H1 (cell line): ENCODE measurements around the gene NEUROG1. TPM values are rescaled to one million over a fixed set of nuclear protein-coding genes. Genes with fewer than 3 reads are reported as not detected.
A peak's percentile ranks its signal among the peaks of the same experiment; 100 is the strongest.

Experiments
- CTCF ChIA-PET: fragments of 300-600 bp; sonication (Branson Sonifier 250); formaldehyde crosslinking; loops from one replicate; lab custom pipeline; 2021; ENCODE audit not compliant: partially characterized antibody; lab: Charles Lee
- POLR2A ChIA-PET: fragments of 300-600 bp; sonication (Branson Sonifier 250); formaldehyde crosslinking; loops from one replicate; lab custom pipeline; 2021; ENCODE audit warnings: inconsistent platforms; ENCODE audit not compliant: partially characterized antibody; lab: Charles Lee
- DNase-seq, 2 experiments: peaks; one replicate each; pipeline versions ENCODE4 v3.0.0 to v3.0.0-alpha.2; 2010 to 2022; ENCODE audit warnings: low spot score in 2 of 2, low read depth in 1 of 2, mixed read lengths in 1 of 2
- FAIRE-seq: peaks from 2 replicates; lab custom pipeline; 2011; peaks lifted over from hg19 to GRCh38; lab: Jason Lieb, UNC
- H2AFZ ChIP-seq: 2 replicates; pipeline ENCODE4 v1.8.1; 2012; ENCODE audit warnings: low read length, inconsistent platforms
- H2AK5ac ChIP-seq: 2 replicates; pipeline ENCODE4 v1.6.1; 2013; ENCODE audit warnings: low read depth, low read length
- H2BK120ac ChIP-seq: replicated peaks from 2 replicates; pipeline ENCODE3; 2013; ENCODE audit warnings: low read depth, low read length, inconsistent platforms
- H2BK12ac ChIP-seq: 2 replicates; pipeline ENCODE4 v1.6.1; 2013; ENCODE audit warnings: low read depth, low read length
- H2BK15ac ChIP-seq: 2 replicates; pipeline ENCODE4 v1.6.1; 2013; ENCODE audit warnings: low read length
- H2BK20ac ChIP-seq: 2 replicates; pipeline ENCODE4 v1.6.1; 2013; ENCODE audit warnings: low read length
- H2BK5ac ChIP-seq: 2 replicates; pipeline ENCODE4 v1.6.1; 2013; ENCODE audit warnings: low read depth, low read length
- H3K14ac ChIP-seq: 2 replicates; pipeline ENCODE4 v1.6.1; 2013; ENCODE audit warnings: inconsistent platforms; ENCODE audit not compliant: insufficient read length
- H3K18ac ChIP-seq: 2 replicates; pipeline ENCODE4 v1.6.1; 2013; ENCODE audit warnings: low read length; ENCODE audit errors: extremely low read depth
- H3K23ac ChIP-seq: 2 replicates; pipeline ENCODE4 v1.6.1; 2013; ENCODE audit warnings: inconsistent platforms; ENCODE audit not compliant: insufficient read length
- H3K23me2 ChIP-seq: 2 replicates; pipeline ENCODE4 v1.6.1; 2013; ENCODE audit warnings: low read depth, low read length
- H3K27ac ChIP-seq: 2 replicates; pipeline ENCODE4 v1.6.1; 2011; ENCODE audit warnings: low read depth, low read length, inconsistent platforms
- H3K27me3 ChIP-seq, 4 experiments: replicated peaks in 1 of 4; 1 replicate in 1 of 4; 2 replicates in 3 of 4; pipeline versions ENCODE4 v1.6.1 to v1.8.1; 2011 to 2013; ENCODE audit warnings: low read length in 3 of 4, mild to moderate bottlenecking in 3 of 4, inconsistent platforms in 2 of 4, mixed read lengths in 2 of 4, moderate library complexity in 1 of 4; ENCODE audit not compliant: control insufficient read depth in 3 of 4, insufficient read depth in 3 of 4; ENCODE audit errors: extremely low read depth in 1 of 4
- H3K36me3 ChIP-seq, 4 experiments: 2 replicates each; pipeline versions ENCODE4 v1.6.1 to v1.8.1; 2011 to 2013; ENCODE audit warnings: mild to moderate bottlenecking in 4 of 4, low read length in 3 of 4, moderate library complexity in 2 of 4, control low read depth in 1 of 4, inconsistent platforms in 1 of 4; ENCODE audit not compliant: insufficient read depth in 4 of 4, control insufficient read depth in 2 of 4
- H3K4ac ChIP-seq: replicated peaks from 2 replicates; pipeline ENCODE3; 2013; ENCODE audit warnings: low read length, low read depth, mixed read lengths, inconsistent platforms; ENCODE audit not compliant: insufficient read length
- H3K4me1 ChIP-seq, 4 experiments: replicated peaks in 1 of 4; 1 replicate in 1 of 4; 2 replicates in 3 of 4; pipeline versions ENCODE4 v1.6.1 to v1.8.1; 2011 to 2013; ENCODE audit warnings: low read length in 3 of 4, inconsistent platforms in 2 of 4, mixed read lengths in 1 of 4; ENCODE audit not compliant: insufficient read depth in 4 of 4, control insufficient read depth in 3 of 4
- H3K4me2 ChIP-seq, 2 experiments: 2 replicates each; pipeline versions ENCODE4 v1.6.1 to v1.8.1; 2011 to 2013; ENCODE audit warnings: low read depth in 2 of 2, low read length in 2 of 2, control low read depth in 1 of 2, inconsistent platforms in 1 of 2, mild to moderate bottlenecking in 1 of 2; ENCODE audit not compliant: insufficient read depth in 1 of 2
- H3K4me3 ChIP-seq, 4 experiments: fragments of 200-600, 300-600 bp in 1 of 4; sonication (generic), shearing (Covaris generic), sonication (Bioruptor Twin) in 1 of 4; 2 replicates each; pipeline versions ENCODE4 v1.5.1 to v1.8.1; 2011 to 2016; ENCODE audit warnings: low read length in 4 of 4, low read depth in 3 of 4, control low read depth in 2 of 4, inconsistent platforms in 2 of 4, mild to moderate bottlenecking in 2 of 4, mixed read lengths in 1 of 4, moderate library complexity in 1 of 4; ENCODE audit not compliant: insufficient read depth in 2 of 4; ENCODE audit errors: extremely low read depth in 1 of 4
- H3K56ac ChIP-seq: replicated peaks from 2 replicates; pipeline ENCODE3; 2013; ENCODE audit warnings: low read depth, mild to moderate bottlenecking, mixed read lengths, low read length, inconsistent platforms; ENCODE audit not compliant: insufficient read length
- H3K79me1 ChIP-seq: 2 replicates; pipeline ENCODE4 v1.6.1; 2013; ENCODE audit warnings: low read depth, low read length, control low read depth
- H3K79me2 ChIP-seq, 2 experiments: 2 replicates each; pipeline versions ENCODE4 v1.6.1 to v1.8.1; 2012 to 2013; ENCODE audit warnings: low read length in 2 of 2, mild to moderate bottlenecking in 2 of 2, inconsistent platforms in 1 of 2; ENCODE audit not compliant: insufficient read depth in 2 of 2, control insufficient read depth in 1 of 2
- H3K9ac ChIP-seq, 4 experiments: replicated peaks in 1 of 4; 1 replicate in 1 of 4; 2 replicates in 3 of 4; pipeline versions ENCODE4 v1.6.1 to v1.8.1; 2011 to 2013; ENCODE audit warnings: low read depth in 3 of 4, low read length in 3 of 4, control low read depth in 2 of 4, mild to moderate bottlenecking in 2 of 4, moderate library complexity in 2 of 4, inconsistent platforms in 1 of 4; ENCODE audit errors: extremely low read depth in 1 of 4
- H3K9me3 ChIP-seq, 2 experiments: 2 replicates each; pipeline versions ENCODE4 v1.6.1 to v1.8.1; 2012 to 2013; ENCODE audit warnings: mild to moderate bottlenecking in 2 of 2, moderate library complexity in 2 of 2, control low read depth in 1 of 2, inconsistent platforms in 1 of 2, low read depth in 1 of 2, low read length in 1 of 2, mixed read lengths in 1 of 2; ENCODE audit not compliant: insufficient read depth in 2 of 2
- H4K20me1 ChIP-seq, 2 experiments: replicated peaks in 1 of 2; 2 replicates each; pipeline versions ENCODE3 to v1.8.1; 2011 to 2013; ENCODE audit warnings: inconsistent platforms in 2 of 2, low read length in 2 of 2, mild to moderate bottlenecking in 1 of 2; ENCODE audit not compliant: insufficient read depth in 2 of 2, control insufficient read depth in 1 of 2
- H4K5ac ChIP-seq: 2 replicates; pipeline ENCODE4 v1.6.1; 2013; ENCODE audit warnings: low read length, low read depth, mixed read lengths, inconsistent platforms; ENCODE audit not compliant: insufficient read length
- H4K8ac ChIP-seq: 2 replicates; pipeline ENCODE4 v1.8.0; 2013; ENCODE audit warnings: mild to moderate bottlenecking, moderate library complexity, low read length, inconsistent platforms; ENCODE audit not compliant: insufficient read depth; ENCODE audit errors: extremely low read depth
- H4K91ac ChIP-seq: replicated peaks from 2 replicates; pipeline ENCODE3; 2013; ENCODE audit warnings: low read length, mixed read lengths, inconsistent platforms; ENCODE audit not compliant: insufficient read length
- CBX5 ChIP-seq: fragments of 300-800, 300-1000 bp; sonication (generic); IDR thresholded peaks from 2 replicates; pipeline ENCODE4 v1.7.1; 2016; ENCODE audit warnings: antibody characterized with exemption, low read length, low read depth
- CREB1 ChIP-seq: IDR thresholded peaks from 2 replicates; pipeline ENCODE4 v1.6.1; 2012; ENCODE audit warnings: inconsistent platforms
- EGR1 ChIP-seq: IDR thresholded peaks from 2 replicates; pipeline ENCODE4 v1.6.1; 2011; ENCODE audit warnings: low read depth, low read length, borderline replicate concordance
- GABPA ChIP-seq: IDR thresholded peaks from 2 replicates; pipeline ENCODE4 v1.6.1; 2011; ENCODE audit warnings: mild to moderate bottlenecking, low read length, moderate library complexity, borderline replicate concordance; ENCODE audit not compliant: insufficient read depth
- HDAC6 ChIP-seq: IDR thresholded peaks from one replicate; pipeline ENCODE4 v1.7.1; 2012; ENCODE audit warnings: low read depth, mild to moderate bottlenecking, inconsistent platforms, low read length, moderate library complexity
- JUND ChIP-seq: IDR thresholded peaks from 2 replicates; pipeline ENCODE4 v1.6.1; 2011; ENCODE audit warnings: mild to moderate bottlenecking, improper control_type of control experiment, low read length
- POLR2A ChIP-seq, 2 experiments: IDR thresholded peaks; 1 replicate in 1 of 2; 2 replicates in 1 of 2; pipeline ENCODE4 v1.6.1; 2011; ENCODE audit warnings: low read depth in 2 of 2, low read length in 2 of 2, mild to moderate bottlenecking in 2 of 2; ENCODE audit errors: control extremely low read depth in 1 of 2
- SP2 ChIP-seq: IDR thresholded peaks from 2 replicates; pipeline ENCODE4 v1.6.1; 2012; ENCODE audit warnings: mild to moderate bottlenecking, low read length, inconsistent platforms
- SUZ12 ChIP-seq: fragments of 200-600 bp; sonication (generic); IDR thresholded peaks from 2 replicates; pipeline ENCODE4 v1.6.1; 2012; ENCODE audit warnings: mild to moderate bottlenecking, inconsistent platforms, low read length, moderate library complexity, mixed read lengths
- TAF1 ChIP-seq: IDR thresholded peaks from 2 replicates; pipeline ENCODE4 v1.6.1; 2011; ENCODE audit warnings: mild to moderate bottlenecking, low read depth, low read length
- TBP ChIP-seq: IDR thresholded peaks from 2 replicates; pipeline ENCODE4 v1.6.1; 2011; ENCODE audit warnings: low read depth, low read length, improper control_type of control experiment
- WGBS, 2 experiments: shearing (Covaris generic) in 1 of 2; methylation state at CpG; one replicate each; pipeline versions ENCODE4 v1.1.6 to v1.1.7; 2013 to 2015; ENCODE audit warnings: low lambda C conversion rate in 2 of 2, mixed read lengths in 2 of 2, inconsistent platforms in 1 of 2, low coverage in 1 of 2, missing lambda C conversion rate in 1 of 2; ENCODE audit not compliant: insufficient replicate concordance in 2 of 2, insufficient coverage in 1 of 2, insufficient read length in 1 of 2; ENCODE audit errors: extremely low coverage in 1 of 2, missing lambda C conversion rate in 1 of 2; 5-methylcytosine and 5-hydroxymethylcytosine counted together
- polyA plus RNA-seq, 7 experiments: library from polyadenylated mRNA; depleted of rRNA in 3 of 7; stranded (reverse) in 5 of 7; unstranded in 2 of 7; fragments of >200 nt in 5 of 7; fragments of 200-250 nt in 2 of 7; gene quantifications; 1 replicate in 5 of 7; 2 replicates in 1 of 7; 4 replicates in 1 of 7; pipeline versions ENCODE4 v1.2.1 to v1.2.3, GENCODE V29; 2011 to 2013; ENCODE audit warnings: missing spikeins in 2 of 7, mixed read lengths in 2 of 7
- total RNA-seq: library from RNA; stranded (reverse); fragmentation: NEBNext Ultra II Directional; extraction: Animal tissue kit (Norgen Biotek cat#: 25700); gene quantifications from 2 replicates; pipeline ENCODE4 v1.2.1, GENCODE V29; 2021
- TF ChIP-seq, protein P1 (sequence below): IDR thresholded peaks from 2 replicates; pipeline ENCODE4 v1.6.1; 2011; ENCODE audit warnings: low read length, improper control_type of control experiment

NEUROG1 gene
- total and polyA plus RNA-seq, 2 of the 8 experiments (the other 6 are each of a cell fraction or from before 2014, with no cell fraction given) = not detected

DNA sequence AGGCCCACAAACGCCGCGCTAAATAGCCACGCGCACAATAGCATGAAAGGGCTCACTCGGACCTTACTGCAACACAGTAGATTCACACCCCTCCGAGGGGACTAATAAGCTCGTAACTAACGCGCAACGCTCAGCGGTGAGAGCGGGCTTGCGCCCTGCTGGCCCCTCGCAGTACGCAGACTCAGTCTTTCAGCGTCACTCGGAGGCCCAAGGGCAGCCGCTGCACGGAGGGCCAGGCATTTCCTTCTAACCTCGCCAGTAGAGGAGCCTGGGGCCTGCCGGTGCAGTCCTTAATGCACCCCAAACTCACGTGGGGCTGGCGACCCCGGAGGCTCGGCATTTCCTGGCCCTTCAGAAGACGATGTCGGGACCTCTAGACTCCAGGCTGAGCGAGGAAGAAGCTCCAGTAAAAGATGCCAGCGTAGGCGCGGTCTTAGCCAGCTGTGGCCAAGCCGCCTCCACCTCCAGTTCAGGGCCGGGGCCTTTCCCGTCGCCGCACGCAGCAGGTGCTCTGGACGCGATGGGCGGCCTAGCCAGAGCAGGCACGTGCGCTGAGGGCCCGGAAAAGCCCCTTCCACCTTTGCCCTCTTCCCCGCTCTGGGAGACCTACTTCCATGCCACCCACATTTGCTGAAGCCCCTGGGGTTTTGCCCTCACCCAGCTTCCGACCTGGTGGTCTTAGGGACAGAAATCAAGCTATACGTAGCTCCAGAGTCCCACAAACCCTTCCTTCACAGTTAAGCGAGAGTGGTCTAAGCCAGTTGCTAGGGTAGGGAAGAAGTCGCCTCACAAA lies 45.3 kb downstream of the NEUROG1 start:
- no peak overlapping the region for H3K14ac ChIP-seq
- H3K18ac ChIP-seq = peak overlapping the region; percentile 87; the same call in 1 of the 2 replicates
- H2BK15ac ChIP-seq = no peak overlapping the region
- POLR2A ChIA-PET = interaction anchor here (0.6 to 2.8 kb wide), 3 partner anchors 43 to 456 kb away, joined by 3 to 15 read pairs (median 3); partner anchors contain the start of gene NEUROG1
- H2BK5ac ChIP-seq = peak overlapping the region; percentile 35; the same call in 1 of the 2 replicates
- no peak overlapping the region for H3K9ac ChIP-seq
- peak overlapping the region; percentile 71; the same call in 1 of the 2 replicates for H2BK12ac ChIP-seq
- H3K79me1 ChIP-seq = no peaks in the 10 kb centered on the region
- peaks cover 88 to 100% (median 99%) of the 10 kb centered on the region in 4 experiments for H3K27me3 ChIP-seq
- H3K36me3 ChIP-seq = no peaks in the 10 kb centered on the region
- H3K4me2 ChIP-seq = peak overlapping the region; percentile 73 to 76
- no peak overlapping the region for H3K23ac ChIP-seq
- H4K8ac ChIP-seq = peak overlapping the region; percentile 77
- H3K56ac ChIP-seq = no peak overlapping the region
- no peak overlapping the region for H4K5ac ChIP-seq
- no peak overlapping the region for H3K27ac ChIP-seq
- 4% methylated on average over 49 of the region's 49 CpGs; no CpG with 5 or more reads in 1 of the 2 experiments for WGBS, 2 experiments
- no peak overlapping the region for H2AK5ac ChIP-seq
- peaks cover 20% of the 10 kb centered on the region; the same call in 1 of the 2 replicates for H3K23me2 ChIP-seq
- no peak overlapping the region for H3K4ac ChIP-seq
- no peak overlapping the region for H2AFZ ChIP-seq
- CTCF ChIA-PET = interaction anchor here (1.0 to 9.9 kb wide), 13 partner anchors 11 to 337 kb away, joined by 3 to 137 read pairs (median 5); partner anchors contain the start of gene NEUROG1
- H2BK120ac ChIP-seq = no peak overlapping the region
- H3K4me1 ChIP-seq = peaks cover 4 to 40% (median 24%) of the 10 kb centered on the region in 4 experiments
- peak in 1 of 2 experiments; percentile 75 for DNase-seq
- H4K20me1 ChIP-seq = peaks cover 8 to 25% of the 10 kb centered on the region in 2 experiments
- H3K9me3 ChIP-seq = no peaks in the 10 kb centered on the region
- H3K4me3 ChIP-seq = peak overlapping the region; percentile 32 to 56 (median 46); a peak in 7 of 8 replicates
- 0 out of 2 replicates have a peak overlapping the region, but pooled peaks have one; percentile 90 for H2BK20ac ChIP-seq
- no peak for FAIRE-seq
- no peak overlapping the region for H4K91ac ChIP-seq
- H3K79me2 ChIP-seq = no peaks in the 10 kb centered on the region
- no peak for TF ChIP-seq POLR2A (IDR thresholded peaks at IDR 0.05; ENCODE audit: control extremely low read depth in 1 of 2, low read depth in 2 of 2, low read length in 2 of 2)
- TF ChIP-seq JUND = no peak
- peak; percentile 90 for TF ChIP-seq SUZ12
- no peak for TF ChIP-seq CBX5
- TF ChIP-seq HDAC6 = no peak
- TF ChIP-seq CREB1 = no peak
- no peak for TF ChIP-seq EGR1
- TF ChIP-seq, protein P1, sequence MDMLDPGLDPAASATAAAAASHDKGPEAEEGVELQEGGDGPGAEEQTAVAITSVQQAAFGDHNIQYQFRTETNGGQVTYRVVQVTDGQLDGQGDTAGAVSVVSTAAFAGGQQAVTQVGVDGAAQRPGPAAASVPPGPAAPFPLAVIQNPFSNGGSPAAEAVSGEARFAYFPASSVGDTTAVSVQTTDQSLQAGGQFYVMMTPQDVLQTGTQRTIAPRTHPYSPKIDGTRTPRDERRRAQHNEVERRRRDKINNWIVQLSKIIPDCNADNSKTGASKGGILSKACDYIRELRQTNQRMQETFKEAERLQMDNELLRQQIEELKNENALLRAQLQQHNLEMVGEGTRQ = no peak
- no peak for TF ChIP-seq GABPA
- no peak for TF ChIP-seq SP2
- no peak for TF ChIP-seq TAF1
- TF ChIP-seq TBP = no peak
